Astrocyte of the spinal cord (primary cell): Measurements from ENCODE around the gene PSMB7.

Source experiments
- DNase-seq: peaks from one replicate; pipeline ENCODE4 v3.0.0; 2011; ENCODE audit warnings: low read depth, low spot score
- H3K4me3 ChIP-seq: 2 replicates; pipeline ENCODE4 v1.5.1; 2011; ENCODE audit warnings: low read depth, mild to moderate bottlenecking, low read length, moderate library complexity
- in situ Hi-C: cut with HindIII; loops from 2 replicates; pipeline ENCODE4 v1.10.0; 2017; ENCODE audit warnings: low sequenced_read_pairs
- TF ChIP-seq, protein P1 (sequence below): IDR thresholded peaks from 2 replicates; pipeline ENCODE4 v1.5.1; 2012; ENCODE audit warnings: low read depth, mild to moderate bottlenecking, low read length, inconsistent platforms

The PSMB7 gene

GRCh38 chr9:124450931-124451661, 35.9 kb upstream of the PSMB7 start:
- in situ Hi-C loops, result no loop called here
- H3K4me3 ChIP-seq, result no peak overlapping the region
- TF ChIP-seq, protein P1, sequence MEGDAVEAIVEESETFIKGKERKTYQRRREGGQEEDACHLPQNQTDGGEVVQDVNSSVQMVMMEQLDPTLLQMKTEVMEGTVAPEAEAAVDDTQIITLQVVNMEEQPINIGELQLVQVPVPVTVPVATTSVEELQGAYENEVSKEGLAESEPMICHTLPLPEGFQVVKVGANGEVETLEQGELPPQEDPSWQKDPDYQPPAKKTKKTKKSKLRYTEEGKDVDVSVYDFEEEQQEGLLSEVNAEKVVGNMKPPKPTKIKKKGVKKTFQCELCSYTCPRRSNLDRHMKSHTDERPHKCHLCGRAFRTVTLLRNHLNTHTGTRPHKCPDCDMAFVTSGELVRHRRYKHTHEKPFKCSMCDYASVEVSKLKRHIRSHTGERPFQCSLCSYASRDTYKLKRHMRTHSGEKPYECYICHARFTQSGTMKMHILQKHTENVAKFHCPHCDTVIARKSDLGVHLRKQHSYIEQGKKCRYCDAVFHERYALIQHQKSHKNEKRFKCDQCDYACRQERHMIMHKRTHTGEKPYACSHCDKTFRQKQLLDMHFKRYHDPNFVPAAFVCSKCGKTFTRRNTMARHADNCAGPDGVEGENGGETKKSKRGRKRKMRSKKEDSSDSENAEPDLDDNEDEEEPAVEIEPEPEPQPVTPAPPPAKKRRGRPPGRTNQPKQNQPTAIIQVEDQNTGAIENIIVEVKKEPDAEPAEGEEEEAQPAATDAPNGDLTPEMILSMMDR, result no peak
- no peak for DNase-seq

GRCh38 chr9:124450241-124450924, 35.1 kb upstream of the PSMB7 start, which contains the start of gene ADGRD2:
Gene ADGRD2, plus strand, starts transcription at chr9:124450451. Its CDS starts 1,216 bp downstream, at chr9:124451667.
- in situ Hi-C loops, result no loop called here
- TF ChIP-seq, protein P1, result no peak
- DNase-seq, result peak; percentile 9
- H3K4me3 ChIP-seq, result no peak within 1 kb of the TSS

- in situ Hi-C loops, result no loop called here
- DNase-seq, result no peak
- no peak overlapping the region for H3K4me3 ChIP-seq
- TF ChIP-seq, protein P1, result no peak
These were observed 34.3 kb upstream of the PSMB7 start for GRCh38 chr9:124449381-124450151.

GRCh38 chr9:124448019-124448418, 32.8 kb upstream of the PSMB7 start:
- DNase-seq, result no peak
- H3K4me3 ChIP-seq, result no peak overlapping the region
- TF ChIP-seq, protein P1, result no peak
- in situ Hi-C loops, result no loop called here

- in situ Hi-C loops, result no loop called here
- DNase-seq, result no peak
- TF ChIP-seq, protein P1, result no peak
- H3K4me3 ChIP-seq, result no peak overlapping the region
These were observed 32.0 kb upstream of the PSMB7 start for GRCh38 chr9:124447297-124447661.

GRCh38 chr9:124444166-124444565, 28.9 kb upstream of the PSMB7 start:
- DNase-seq, result no peak
- TF ChIP-seq, protein P1, result no peak
- in situ Hi-C loops, result no loop called here
- no peak overlapping the region for H3K4me3 ChIP-seq
